ENCODE data around the gene SYNPR.

Gene SYNPR

GRCh38 chr3:63383040-63383439 lies 104.9 kb downstream of the SYNPR start:
- DNase-seq, result no peak

GRCh38 chr3:63384382-63384781 lies 106.3 kb downstream of the SYNPR start:
- no peak for DNase-seq

GRCh38 chr3:63385629-63386028 lies 107.5 kb downstream of the SYNPR start:
- no peak for DNase-seq

- DNase-seq, result no peak
Observed at GRCh38 chr3:63386568-63386967, 108.5 kb downstream of the SYNPR start.

GRCh38 chr3:63387568-63387967 lies 109.5 kb downstream of the SYNPR start:
- no peak for DNase-seq

- no peak for DNase-seq
Observed at GRCh38 chr3:63390710-63391230, 112.7 kb downstream of the SYNPR start.

GRCh38 chr3:63395960-63396359 lies 117.9 kb downstream of the SYNPR start:
- no peak for DNase-seq

GRCh38 chr3:63400246-63400860 lies 122.2 kb downstream of the SYNPR start:
- DNase-seq, result peak in 13 of 56 donors; percentile 2 to 68 (median 23)

- DNase-seq, result no peak
Observed at GRCh38 chr3:63405882-63406281, 127.8 kb downstream of the SYNPR start.

- no peak for DNase-seq
Observed at GRCh38 chr3:63413523-63413922, 135.4 kb downstream of the SYNPR start.

- no peak for DNase-seq
Observed at GRCh38 chr3:63414607-63415006, 136.5 kb downstream of the SYNPR start.

- DNase-seq, result no peak
Observed at GRCh38 chr3:63429905-63430304, 151.8 kb downstream of the SYNPR start.

- no peak for DNase-seq
Observed at GRCh38 chr3:63430875-63431274, 152.8 kb downstream of the SYNPR start.

GRCh38 chr3:63437858-63438257 lies 159.8 kb downstream of the SYNPR start:
- DNase-seq, result no peak

- no peak for DNase-seq
Observed at GRCh38 chr3:63438826-63439371, 160.8 kb downstream of the SYNPR start.

- DNase-seq, result no peak
Observed at GRCh38 chr3:63441262-63441661, 163.2 kb downstream of the SYNPR start.

- peak in 30 of 56 donors; percentile 1 to 57 (median 23) for DNase-seq
Observed at GRCh38 chr3:63442918-63443317, 164.8 kb downstream of the SYNPR start.

- DNase-seq, result peak in 7 of 56 donors; percentile 1 to 35 (median 14)
Observed at GRCh38 chr3:63450023-63450422, 171.9 kb downstream of the SYNPR start.

GRCh38 chr3:63450634-63451363 lies 172.7 kb downstream of the SYNPR start:
- DNase-seq, result no peak

GRCh38 chr3:63456901-63457300 lies 178.8 kb downstream of the SYNPR start:
- no peak for DNase-seq

- no peak for DNase-seq
Observed at GRCh38 chr3:63458405-63458804, 180.3 kb downstream of the SYNPR start.

GRCh38 chr3:63462732-63463131 lies 184.6 kb downstream of the SYNPR start:
- no peak for DNase-seq

GRCh38 chr3:63467392-63467791 lies 189.3 kb downstream of the SYNPR start:
- no peak for DNase-seq

Data from nucleus accumbens (tissue), 56 donors.